Loucy (cell line): Measurements from ENCODE around the gene ZW10.

Experiments used
- EZH2phosphoT487 ChIP-seq: fragments of 200-600 bp; IDR thresholded peaks from 2 replicates; pipeline ENCODE4 v1.6.1; 2018; ENCODE audit warnings: antibody characterized with exemption, mild to moderate bottlenecking, moderate library complexity, borderline replicate concordance
- TF ChIP-seq, protein P1 (sequence below): fragments of 200-600 bp; sonication (generic); conservative IDR thresholded peaks from 2 replicates; pipeline ENCODE4 v1.5.1; 2014; ENCODE audit warnings: mild to moderate bottlenecking, antibody characterized with exemption, low read length

DNA sequence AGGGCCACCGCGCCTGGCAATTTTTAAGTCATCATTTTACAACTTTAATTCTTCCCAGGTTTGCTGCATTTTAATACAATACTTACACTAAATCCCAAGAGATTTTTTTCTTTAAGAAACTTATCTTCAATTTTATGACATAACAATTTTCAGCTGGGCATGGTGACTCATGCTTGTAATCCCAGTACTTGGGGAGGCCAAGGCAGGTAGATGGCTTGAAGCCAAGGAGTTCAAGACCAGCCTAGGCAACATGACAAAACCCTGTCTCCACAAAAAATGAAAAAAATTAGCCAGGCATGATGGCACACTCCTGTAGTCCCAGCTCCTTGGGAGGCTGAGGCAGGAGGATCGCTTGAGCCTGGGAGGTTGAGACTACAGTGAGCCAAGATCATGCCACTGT lies 44.9 kb upstream of the ZW10 start:
- TF ChIP-seq, protein P1, sequence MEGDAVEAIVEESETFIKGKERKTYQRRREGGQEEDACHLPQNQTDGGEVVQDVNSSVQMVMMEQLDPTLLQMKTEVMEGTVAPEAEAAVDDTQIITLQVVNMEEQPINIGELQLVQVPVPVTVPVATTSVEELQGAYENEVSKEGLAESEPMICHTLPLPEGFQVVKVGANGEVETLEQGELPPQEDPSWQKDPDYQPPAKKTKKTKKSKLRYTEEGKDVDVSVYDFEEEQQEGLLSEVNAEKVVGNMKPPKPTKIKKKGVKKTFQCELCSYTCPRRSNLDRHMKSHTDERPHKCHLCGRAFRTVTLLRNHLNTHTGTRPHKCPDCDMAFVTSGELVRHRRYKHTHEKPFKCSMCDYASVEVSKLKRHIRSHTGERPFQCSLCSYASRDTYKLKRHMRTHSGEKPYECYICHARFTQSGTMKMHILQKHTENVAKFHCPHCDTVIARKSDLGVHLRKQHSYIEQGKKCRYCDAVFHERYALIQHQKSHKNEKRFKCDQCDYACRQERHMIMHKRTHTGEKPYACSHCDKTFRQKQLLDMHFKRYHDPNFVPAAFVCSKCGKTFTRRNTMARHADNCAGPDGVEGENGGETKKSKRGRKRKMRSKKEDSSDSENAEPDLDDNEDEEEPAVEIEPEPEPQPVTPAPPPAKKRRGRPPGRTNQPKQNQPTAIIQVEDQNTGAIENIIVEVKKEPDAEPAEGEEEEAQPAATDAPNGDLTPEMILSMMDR = no peak
- TF ChIP-seq EZH2phosphoT487 = no peak
